Measurements from ENCODE around the gene ACOT8.

DNA sequence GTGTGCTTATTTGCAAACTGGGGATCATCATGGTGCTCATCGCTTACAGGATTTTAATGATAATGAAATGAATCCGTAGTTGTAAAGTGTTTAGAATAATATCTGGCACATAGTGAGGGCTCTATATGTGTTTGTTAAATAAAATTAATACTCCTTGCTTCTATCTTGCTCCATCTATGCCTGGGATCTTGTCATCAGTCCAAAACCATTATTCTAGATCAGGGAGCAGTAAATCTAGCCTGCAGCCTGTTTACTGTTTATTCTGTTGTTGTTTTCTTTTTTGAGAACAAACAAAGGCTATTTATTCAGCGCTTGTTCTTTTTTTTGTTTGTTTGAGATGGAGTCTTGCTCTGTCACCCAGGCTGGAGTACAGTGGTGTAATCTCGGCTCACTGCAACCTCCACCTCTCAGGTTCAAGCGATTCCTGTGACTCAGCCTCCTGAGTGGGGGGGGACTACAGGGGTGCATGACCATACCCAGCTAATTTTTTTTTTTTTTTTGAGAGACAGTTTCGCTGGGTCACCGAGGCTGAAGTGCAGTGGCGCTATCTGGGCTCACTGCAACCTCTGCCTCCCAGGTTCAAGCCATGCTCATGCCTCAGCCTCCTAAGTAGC lies 8.1 kb downstream of the ACOT8 start:
- no peak for TF ChIP-seq POLR2A (IDR thresholded peaks at IDR 0.05; ENCODE audit: low read depth, low read length)
- TF ChIP-seq, protein P1, sequence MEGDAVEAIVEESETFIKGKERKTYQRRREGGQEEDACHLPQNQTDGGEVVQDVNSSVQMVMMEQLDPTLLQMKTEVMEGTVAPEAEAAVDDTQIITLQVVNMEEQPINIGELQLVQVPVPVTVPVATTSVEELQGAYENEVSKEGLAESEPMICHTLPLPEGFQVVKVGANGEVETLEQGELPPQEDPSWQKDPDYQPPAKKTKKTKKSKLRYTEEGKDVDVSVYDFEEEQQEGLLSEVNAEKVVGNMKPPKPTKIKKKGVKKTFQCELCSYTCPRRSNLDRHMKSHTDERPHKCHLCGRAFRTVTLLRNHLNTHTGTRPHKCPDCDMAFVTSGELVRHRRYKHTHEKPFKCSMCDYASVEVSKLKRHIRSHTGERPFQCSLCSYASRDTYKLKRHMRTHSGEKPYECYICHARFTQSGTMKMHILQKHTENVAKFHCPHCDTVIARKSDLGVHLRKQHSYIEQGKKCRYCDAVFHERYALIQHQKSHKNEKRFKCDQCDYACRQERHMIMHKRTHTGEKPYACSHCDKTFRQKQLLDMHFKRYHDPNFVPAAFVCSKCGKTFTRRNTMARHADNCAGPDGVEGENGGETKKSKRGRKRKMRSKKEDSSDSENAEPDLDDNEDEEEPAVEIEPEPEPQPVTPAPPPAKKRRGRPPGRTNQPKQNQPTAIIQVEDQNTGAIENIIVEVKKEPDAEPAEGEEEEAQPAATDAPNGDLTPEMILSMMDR (conservative IDR thresholded peaks at IDR 0.05; ENCODE audit: low read depth, low read length): no peak
- no peak for TF ChIP-seq MAZ (IDR thresholded peaks at IDR 0.05; ENCODE audit: borderline replicate concordance, low read depth, low read length)
- TF ChIP-seq CHD1 (IDR thresholded peaks at IDR 0.05; ENCODE audit: low read depth, low read length): no peak
- no peak for TF ChIP-seq RFX5 (IDR thresholded peaks at IDR 0.05; ENCODE audit: low read depth, low read length)
- TF ChIP-seq, protein P2, sequence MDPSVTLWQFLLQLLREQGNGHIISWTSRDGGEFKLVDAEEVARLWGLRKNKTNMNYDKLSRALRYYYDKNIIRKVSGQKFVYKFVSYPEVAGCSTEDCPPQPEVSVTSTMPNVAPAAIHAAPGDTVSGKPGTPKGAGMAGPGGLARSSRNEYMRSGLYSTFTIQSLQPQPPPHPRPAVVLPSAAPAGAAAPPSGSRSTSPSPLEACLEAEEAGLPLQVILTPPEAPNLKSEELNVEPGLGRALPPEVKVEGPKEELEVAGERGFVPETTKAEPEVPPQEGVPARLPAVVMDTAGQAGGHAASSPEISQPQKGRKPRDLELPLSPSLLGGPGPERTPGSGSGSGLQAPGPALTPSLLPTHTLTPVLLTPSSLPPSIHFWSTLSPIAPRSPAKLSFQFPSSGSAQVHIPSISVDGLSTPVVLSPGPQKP (IDR thresholded peaks at IDR 0.05; ENCODE audit: borderline replicate concordance, low read depth, low read length): no peak
- no peak for TF ChIP-seq MXI1 (IDR thresholded peaks at IDR 0.05; ENCODE audit: borderline replicate concordance, low read depth, low read length)
- TF ChIP-seq RAD21 (IDR thresholded peaks at IDR 0.05; ENCODE audit: low read length): no peak

Data from IMR-90 (cell line).